HAP-1 (cell line): Measurements from ENCODE around the gene ATP13A3.

Source experiments
- DNase-seq, 2 experiments: peaks; one replicate each; pipeline ENCODE4 v3.0.0-alpha.2; 2016 to 2020; ENCODE audit warnings: low spot score in 2 of 2
- H3K27me3 ChIP-seq: fragments of 250-450 bp; sonication (Bioruptor Pico); 2 replicates; pipeline ENCODE4 v1.5.1; 2020; ENCODE audit warnings: low read depth, mild to moderate bottlenecking, moderate library complexity
- H3K36me3 ChIP-seq: fragments of 250-450 bp; sonication (Bioruptor Pico); replicated peaks from 2 replicates; pipeline ENCODE4 v1.5.1; 2020; ENCODE audit warnings: mild to moderate bottlenecking
- H3K4me1 ChIP-seq: fragments of 250-450 bp; sonication (Bioruptor Pico); 2 replicates; pipeline ENCODE4 v1.5.1; 2020; ENCODE audit warnings: mild to moderate bottlenecking
- H3K4me3 ChIP-seq: fragments of 250-450 bp; sonication (Bioruptor Pico); 2 replicates; pipeline ENCODE4 v1.5.1; 2020; ENCODE audit warnings: mild to moderate bottlenecking, moderate library complexity
- H3K9me3 ChIP-seq: fragments of 250-450 bp; sonication (Bioruptor Pico); 2 replicates; pipeline ENCODE4 v1.5.1; 2020; ENCODE audit warnings: mild to moderate bottlenecking, moderate library complexity
- in situ Hi-C: fragments of 300-500 bp; cut with MboI; formaldehyde crosslinking; loops from 3 replicates; pipeline ENCODE4 v1.14.3; 2020; ENCODE audit warnings: low sequenced_read_pairs, inconsistent platforms, mixed read lengths

Gene ATP13A3

DNA sequence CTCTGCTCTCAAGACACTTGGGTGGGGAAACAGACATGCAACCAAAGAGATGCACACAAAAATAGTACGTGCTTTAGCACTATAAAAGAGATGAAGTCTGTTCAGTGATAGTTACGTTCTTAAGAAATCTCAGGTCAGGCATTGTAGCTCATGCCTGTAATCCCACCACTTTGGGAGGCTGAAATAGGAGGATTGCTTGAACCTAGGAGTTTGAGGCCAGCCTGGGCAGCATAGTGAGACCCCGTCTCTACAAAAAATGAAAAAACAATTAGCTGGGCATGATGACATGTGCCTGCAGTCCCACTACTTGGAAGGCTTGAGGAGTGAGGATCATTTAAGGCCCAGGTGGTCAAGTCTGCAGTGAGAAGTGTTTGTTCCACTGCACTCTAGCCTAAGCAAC, 52.3 kb downstream of the ATP13A3 start:
- H3K27me3 ChIP-seq = no peaks in the 10 kb centered on the region
- H3K9me3 ChIP-seq = no peaks in the 10 kb centered on the region
- H3K4me3 ChIP-seq = no peak overlapping the region
- in situ Hi-C loops = no loop called here
- peaks cover 69% of the 10 kb centered on the region for H3K36me3 ChIP-seq
- no peak for DNase-seq
- H3K4me1 ChIP-seq = no peaks in the 10 kb centered on the region

DNA sequence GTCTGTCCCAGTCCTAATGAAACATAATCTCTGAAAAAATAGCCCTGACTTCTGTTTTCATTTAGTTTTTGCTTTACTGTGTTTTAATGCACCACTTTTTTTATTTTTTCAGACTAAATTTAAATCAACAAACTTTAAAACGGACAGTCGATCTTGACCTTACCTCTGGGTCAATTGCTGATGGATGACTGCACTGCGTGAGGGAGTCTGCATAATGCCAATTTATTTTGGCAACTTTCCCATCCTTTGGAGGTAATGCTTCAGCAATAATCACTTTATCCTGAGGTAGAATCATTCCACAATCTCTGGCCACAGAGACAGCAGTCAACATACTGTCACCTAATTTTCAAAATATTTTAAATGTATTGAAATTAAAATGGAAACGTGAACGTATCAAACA, 55.2 kb downstream of the ATP13A3 start:
- no peaks in the 10 kb centered on the region for H3K27me3 ChIP-seq
- no peaks in the 10 kb centered on the region for H3K4me1 ChIP-seq
- no peaks in the 10 kb centered on the region for H3K9me3 ChIP-seq
- H3K36me3 ChIP-seq = peaks cover 71% of the 10 kb centered on the region
- no peak for DNase-seq
- H3K4me3 ChIP-seq = no peak overlapping the region
- in situ Hi-C loops = no loop called here

DNA sequence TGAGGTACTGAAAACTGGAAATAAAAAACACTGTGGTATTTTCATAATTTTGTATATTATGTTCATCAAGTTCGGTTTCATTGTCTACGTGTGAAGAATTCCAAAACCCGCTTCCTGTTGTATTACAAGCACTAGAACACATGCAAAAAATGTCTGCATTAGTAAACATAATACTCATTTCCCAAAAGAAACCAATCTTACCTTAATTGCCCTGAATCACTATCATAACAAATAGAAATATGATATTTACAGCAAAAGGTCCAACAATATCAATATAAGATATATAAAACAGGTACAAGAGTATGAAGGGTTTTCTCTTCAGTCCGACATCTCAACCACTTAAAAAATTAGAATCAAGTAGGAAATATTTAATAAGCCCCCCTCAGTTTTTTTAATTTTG, 61.4 kb downstream of the ATP13A3 start:
- Histone ChIP-seq H3K9me3 (no peaks in the 10 kb centered on the region), H3K27me3 (no peaks in the 10 kb centered on the region), H3K36me3 (peaks cover 38% of the 10 kb centered on the region), H3K4me1 (no peaks in the 10 kb centered on the region), H3K4me3 (no peak overlapping the region)
- DNase-seq = no peak
- in situ Hi-C loops = no loop called here

- no peak overlapping the region for H3K4me3 ChIP-seq
- no peak for DNase-seq
- in situ Hi-C loops = no loop called here
- H3K27me3 ChIP-seq = no peaks in the 10 kb centered on the region
- H3K9me3 ChIP-seq = no peaks in the 10 kb centered on the region
- peaks cover 39% of the 10 kb centered on the region for H3K36me3 ChIP-seq
- no peaks in the 10 kb centered on the region for H3K4me1 ChIP-seq
Measured at GRCh38 chr3:194424953-194425352, 61.8 kb downstream of the ATP13A3 start.

- no peak overlapping the region for H3K4me3 ChIP-seq
- H3K4me1 ChIP-seq = no peaks in the 10 kb centered on the region
- in situ Hi-C loops = no loop called here
Measured at GRCh38 chr3:194424373-194424772, 62.4 kb downstream of the ATP13A3 start.

DNA sequence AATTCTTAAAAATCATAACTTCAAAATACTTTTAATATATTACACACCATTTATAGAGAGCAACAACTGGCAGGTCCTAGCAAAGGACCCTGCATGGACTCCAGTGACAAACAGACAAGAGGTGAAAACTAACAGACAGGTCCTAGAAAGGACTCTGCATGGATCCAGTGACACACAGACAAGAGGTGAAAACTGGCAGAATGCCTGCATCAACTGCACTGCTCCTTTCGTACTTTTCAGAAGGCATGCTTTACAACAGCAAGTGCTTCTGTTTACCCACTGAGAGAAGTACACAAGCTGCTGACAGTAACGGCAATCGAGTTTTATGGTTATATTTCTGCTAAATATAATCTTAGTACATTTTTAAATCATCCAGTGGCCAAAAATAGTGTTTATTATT, 63.5 kb downstream of the ATP13A3 start:
- in situ Hi-C loops = no loop called here
- Histone ChIP-seq H3K4me3 (no peak overlapping the region), H3K36me3 (peaks cover 32% of the 10 kb centered on the region), H3K4me1 (no peaks in the 10 kb centered on the region), H3K9me3 (no peaks in the 10 kb centered on the region), H3K27me3 (no peaks in the 10 kb centered on the region)
- no peak for DNase-seq

More at GRCh38 chr3:194424373-194424772, 62.4 kb downstream of the ATP13A3 start:
- Histone ChIP-seq H3K9me3 (no peaks in the 10 kb centered on the region), H3K27me3 (no peaks in the 10 kb centered on the region), H3K36me3 (peaks cover 37% of the 10 kb centered on the region)
- DNase-seq = no peak

GRCh38 chr3:194422188-194422587, 64.6 kb downstream of the ATP13A3 start:
- Histone ChIP-seq H3K4me3 (no peak overlapping the region), H3K4me1 (no peaks in the 10 kb centered on the region), H3K36me3 (peaks cover 32% of the 10 kb centered on the region), H3K27me3 (no peaks in the 10 kb centered on the region), H3K9me3 (no peaks in the 10 kb centered on the region)
- in situ Hi-C loops = no loop called here
- no peak for DNase-seq

DNA sequence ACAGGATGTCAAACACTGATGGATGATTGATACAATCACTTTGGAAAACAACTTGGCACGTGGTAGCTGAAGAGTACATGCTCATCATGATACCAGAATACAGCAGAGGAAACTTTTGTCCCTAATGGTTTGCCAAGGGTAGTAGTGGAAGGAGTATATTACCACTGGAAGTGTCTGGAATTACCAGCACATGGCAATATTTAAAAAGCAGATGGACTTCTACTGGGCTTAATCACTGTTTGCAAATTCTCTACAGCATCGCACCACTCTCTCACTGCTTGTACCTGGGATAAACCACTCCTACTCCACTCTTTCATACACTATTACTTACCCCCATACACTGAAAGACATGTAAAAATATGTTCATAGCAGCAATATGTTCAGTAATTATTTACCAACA, 68.1 kb downstream of the ATP13A3 start:
- Histone ChIP-seq H3K4me3 (no peak overlapping the region), H3K27me3 (no peaks in the 10 kb centered on the region), H3K36me3 (peaks cover 15% of the 10 kb centered on the region), H3K9me3 (no peaks in the 10 kb centered on the region), H3K4me1 (no peaks in the 10 kb centered on the region)
- DNase-seq = no peak
- in situ Hi-C loops = no loop called here

DNA sequence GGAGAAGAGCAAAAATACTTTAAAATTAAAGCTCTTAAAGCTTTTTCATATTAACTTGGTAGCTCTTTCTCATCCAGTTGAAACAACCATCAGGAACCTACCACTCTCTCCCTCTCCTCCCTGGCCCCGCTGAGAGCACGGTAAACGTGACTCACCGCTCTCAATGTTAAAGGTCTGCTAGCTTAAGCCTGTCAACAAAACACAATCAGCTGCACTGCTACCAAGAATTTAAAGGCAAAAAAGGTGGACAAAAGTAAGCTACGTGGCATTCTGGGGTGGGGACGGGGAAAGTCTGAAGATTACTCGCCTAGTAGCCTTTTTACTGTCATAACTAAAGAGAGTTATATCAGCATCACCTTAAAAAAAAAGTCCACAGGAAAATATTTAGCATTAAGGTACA, 79.4 kb downstream of the ATP13A3 start:
- in situ Hi-C loops = loop anchor here (5.0 kb wide), 1 partner anchor 75 kb away; no protein-coding TSS in a partner anchor
- no peaks in the 10 kb centered on the region for H3K9me3 ChIP-seq
- H3K4me1 ChIP-seq = no peaks in the 10 kb centered on the region
- no peaks in the 10 kb centered on the region for H3K27me3 ChIP-seq
- DNase-seq = no peak
- 0 out of 2 replicates have a peak, but pooled peaks cover 9% of the 10 kb centered on the region for H3K36me3 ChIP-seq
- no peak overlapping the region for H3K4me3 ChIP-seq

DNA sequence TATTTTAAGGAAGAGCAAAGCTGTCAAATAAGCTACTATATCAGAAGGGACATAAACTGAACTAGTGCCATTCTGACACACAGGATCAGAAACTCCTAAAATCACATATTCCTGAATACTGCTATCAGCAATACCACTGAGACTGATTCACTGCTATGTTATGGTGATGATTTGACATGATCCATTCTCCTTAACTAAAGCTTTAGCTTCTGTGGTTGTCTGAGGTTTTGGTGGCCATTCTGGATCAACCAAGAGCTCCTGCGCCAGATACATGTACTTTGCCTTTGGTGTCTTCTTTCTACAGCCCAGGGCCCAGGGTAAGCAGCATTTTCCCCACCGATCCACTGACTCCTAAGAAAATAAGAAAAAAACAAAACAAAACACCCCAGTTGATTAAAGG, 81.0 kb downstream of the ATP13A3 start:
- H3K4me1 ChIP-seq = no peaks in the 10 kb centered on the region
- no peak for DNase-seq
- H3K9me3 ChIP-seq = no peaks in the 10 kb centered on the region
- 0 out of 2 replicates have a peak, but pooled peaks cover 9% of the 10 kb centered on the region for H3K36me3 ChIP-seq
- no peaks in the 10 kb centered on the region for H3K27me3 ChIP-seq
- H3K4me3 ChIP-seq = no peak overlapping the region
- in situ Hi-C loops = loop anchor here (5.0 kb wide), 1 partner anchor 73 kb away; no protein-coding TSS in a partner anchor

GRCh38 chr3:194404365-194405140, 82.2 kb downstream of the ATP13A3 start:
- Histone ChIP-seq H3K36me3 (0 out of 2 replicates have a peak, but pooled peaks cover 9% of the 10 kb centered on the region), H3K4me3 (no peak overlapping the region), H3K27me3 (no peaks in the 10 kb centered on the region), H3K4me1 (no peaks in the 10 kb centered on the region), H3K9me3 (no peaks in the 10 kb centered on the region)
- in situ Hi-C loops = loop anchor here (5.0 kb wide), 1 partner anchor 72 kb away; no protein-coding TSS in a partner anchor
- DNase-seq = peak; percentile 57 to 68

DNA sequence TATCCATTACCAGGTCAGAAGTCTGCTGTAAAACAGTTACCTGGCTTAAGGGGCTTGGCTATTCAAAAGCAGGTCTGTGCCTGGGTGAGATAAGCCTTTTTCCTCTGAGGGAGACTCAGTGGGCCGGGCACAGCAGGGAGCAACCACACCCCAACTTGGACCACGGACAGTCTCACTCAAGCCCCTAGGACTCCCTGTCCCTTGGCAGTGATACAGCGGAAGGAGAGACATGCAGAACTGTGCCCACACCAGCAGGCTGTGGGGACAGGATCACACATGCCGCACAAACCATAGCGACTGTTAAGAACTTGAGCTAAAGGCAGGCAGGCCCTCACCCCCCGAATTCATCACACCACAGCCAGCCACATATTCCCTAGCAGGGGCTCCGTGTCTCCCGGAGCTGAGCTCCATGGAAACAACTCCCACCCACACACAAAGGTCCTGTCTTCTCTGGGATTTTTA, 84.9 kb downstream of the ATP13A3 start:
- H3K9me3 ChIP-seq = no peaks in the 10 kb centered on the region
- no peaks in the 10 kb centered on the region for H3K4me1 ChIP-seq
- no peak overlapping the region for H3K4me3 ChIP-seq
- 0 out of 2 replicates have a peak, but pooled peaks cover 6% of the 10 kb centered on the region for H3K36me3 ChIP-seq
- no peaks in the 10 kb centered on the region for H3K27me3 ChIP-seq
- DNase-seq = no peak
- in situ Hi-C loops = no loop called here

DNA sequence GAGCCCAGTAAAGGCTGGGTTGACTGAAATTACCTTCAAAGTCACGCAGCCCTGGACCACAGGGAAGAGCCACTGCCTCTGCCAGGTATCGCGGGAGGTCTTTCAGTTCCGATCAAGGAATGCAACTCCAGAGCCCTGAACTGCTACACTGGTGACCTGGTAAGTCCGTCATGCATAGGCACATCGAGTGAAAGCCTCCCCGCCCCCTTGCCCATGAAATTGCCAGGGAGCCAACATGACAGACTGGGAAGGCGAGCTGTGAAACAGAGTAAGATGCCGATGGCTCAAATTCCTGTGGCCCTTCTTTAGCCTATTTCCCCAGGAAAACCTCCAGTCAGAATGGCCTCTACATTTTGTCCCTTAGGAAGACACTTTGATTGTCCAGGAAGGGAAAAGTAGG, 85.5 kb downstream of the ATP13A3 start:
- Histone ChIP-seq H3K4me1 (no peaks in the 10 kb centered on the region), H3K36me3 (0 out of 2 replicates have a peak, but pooled peaks cover 6% of the 10 kb centered on the region)

GRCh38 chr3:194399874-194400411, 86.9 kb downstream of the ATP13A3 start:
- in situ Hi-C loops = no loop called here
- Histone ChIP-seq H3K4me1 (peaks cover 1% of the 10 kb centered on the region), H3K27me3 (no peaks in the 10 kb centered on the region), H3K9me3 (no peaks in the 10 kb centered on the region), H3K36me3 (0 out of 2 replicates have a peak, but pooled peaks cover 3% of the 10 kb centered on the region), H3K4me3 (no peak overlapping the region)
- no peak for DNase-seq

More for the DNA sequence above, 85.5 kb downstream of the ATP13A3 start:
- in situ Hi-C loops = no loop called here
- Histone ChIP-seq H3K27me3 (no peaks in the 10 kb centered on the region), H3K9me3 (no peaks in the 10 kb centered on the region), H3K4me3 (no peak overlapping the region)
- DNase-seq = no peak
